Bronchial epithelial cell (primary cell): ENCODE measurements around the gene DDX47. TPM values are rescaled to one million over a fixed set of nuclear protein-coding genes. Genes with fewer than 3 reads are reported as not detected.
A peak's percentile ranks its signal among the peaks of the same experiment; 100 is the strongest.
"Not testable (repeated sequence)": the region's sequence is repeated elsewhere in the genome, so short reads cannot be mapped to it uniquely, and the experiment has no call there.

ENCODE experiments used
- DNase-seq: peaks from one replicate; pipeline ENCODE4 v3.0.0-alpha.2; 2010; ENCODE audit warnings: low read depth
- FAIRE-seq: peaks from 2 replicates; lab custom pipeline; 2011; peaks lifted over from hg19 to GRCh38; lab: Jason Lieb, UNC
- H3K27me3 ChIP-seq: 2 replicates; pipeline ENCODE4 v1.5.1; 2011; ENCODE audit warnings: low read length; ENCODE audit not compliant: control insufficient read depth, insufficient read depth
- H3K36me3 ChIP-seq: 2 replicates; pipeline ENCODE4 v1.5.1; 2011; ENCODE audit warnings: low read length; ENCODE audit not compliant: control insufficient read depth, insufficient read depth
- H3K4me3 ChIP-seq: 2 replicates; pipeline ENCODE4 v1.5.1; 2011; ENCODE audit warnings: mild to moderate bottlenecking, low read depth, low read length, control low read depth
- total RNA-seq: library from RNA; depleted of rRNA; stranded (reverse); fragments of >200 nt; gene quantifications from 2 replicates; pipeline ENCODE4 v1.2.1, GENCODE V29; 2014
- TF ChIP-seq, protein P1 (sequence below): IDR thresholded peaks from 2 replicates; pipeline ENCODE4 v1.5.1; 2011; ENCODE audit warnings: mild to moderate bottlenecking, moderate library complexity, low read length, control low read depth, inconsistent platforms; ENCODE audit not compliant: insufficient read depth, severe bottlenecking

The DDX47 gene
- total RNA-seq, 1 donor from 2014 or later: 56.9 TPM

DNA sequence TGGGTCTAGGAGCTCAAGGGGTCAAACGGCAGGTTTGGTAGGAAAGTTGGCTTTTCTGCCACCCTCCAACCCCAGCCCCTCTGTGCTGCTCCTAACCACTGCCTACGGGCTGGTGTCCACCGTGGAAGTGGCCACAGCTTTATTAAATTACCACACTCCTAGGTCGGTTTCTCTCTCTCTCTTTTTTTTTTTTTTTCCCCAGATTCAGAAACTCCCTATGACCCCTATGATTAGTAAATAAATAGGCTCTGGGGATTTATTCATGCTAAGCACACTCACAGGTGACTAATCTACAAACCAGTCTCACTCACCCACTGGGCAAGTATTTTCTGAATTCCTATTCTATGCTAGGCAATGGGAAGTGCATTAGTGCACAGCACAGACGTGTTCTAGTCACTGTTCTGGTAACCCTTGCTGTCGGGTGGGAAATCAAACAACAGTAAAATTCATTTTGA is 8.7 kb upstream of the DDX47 start:
- TF ChIP-seq, protein P1, sequence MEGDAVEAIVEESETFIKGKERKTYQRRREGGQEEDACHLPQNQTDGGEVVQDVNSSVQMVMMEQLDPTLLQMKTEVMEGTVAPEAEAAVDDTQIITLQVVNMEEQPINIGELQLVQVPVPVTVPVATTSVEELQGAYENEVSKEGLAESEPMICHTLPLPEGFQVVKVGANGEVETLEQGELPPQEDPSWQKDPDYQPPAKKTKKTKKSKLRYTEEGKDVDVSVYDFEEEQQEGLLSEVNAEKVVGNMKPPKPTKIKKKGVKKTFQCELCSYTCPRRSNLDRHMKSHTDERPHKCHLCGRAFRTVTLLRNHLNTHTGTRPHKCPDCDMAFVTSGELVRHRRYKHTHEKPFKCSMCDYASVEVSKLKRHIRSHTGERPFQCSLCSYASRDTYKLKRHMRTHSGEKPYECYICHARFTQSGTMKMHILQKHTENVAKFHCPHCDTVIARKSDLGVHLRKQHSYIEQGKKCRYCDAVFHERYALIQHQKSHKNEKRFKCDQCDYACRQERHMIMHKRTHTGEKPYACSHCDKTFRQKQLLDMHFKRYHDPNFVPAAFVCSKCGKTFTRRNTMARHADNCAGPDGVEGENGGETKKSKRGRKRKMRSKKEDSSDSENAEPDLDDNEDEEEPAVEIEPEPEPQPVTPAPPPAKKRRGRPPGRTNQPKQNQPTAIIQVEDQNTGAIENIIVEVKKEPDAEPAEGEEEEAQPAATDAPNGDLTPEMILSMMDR: no peak
- DNase-seq (peak; percentile 99), FAIRE-seq (no peak)
- Histone ChIP-seq H3K27me3 (no peaks in the 10 kb centered on the region), H3K36me3 (no peaks in the 10 kb centered on the region), H3K4me3 (no peak overlapping the region)

DNA sequence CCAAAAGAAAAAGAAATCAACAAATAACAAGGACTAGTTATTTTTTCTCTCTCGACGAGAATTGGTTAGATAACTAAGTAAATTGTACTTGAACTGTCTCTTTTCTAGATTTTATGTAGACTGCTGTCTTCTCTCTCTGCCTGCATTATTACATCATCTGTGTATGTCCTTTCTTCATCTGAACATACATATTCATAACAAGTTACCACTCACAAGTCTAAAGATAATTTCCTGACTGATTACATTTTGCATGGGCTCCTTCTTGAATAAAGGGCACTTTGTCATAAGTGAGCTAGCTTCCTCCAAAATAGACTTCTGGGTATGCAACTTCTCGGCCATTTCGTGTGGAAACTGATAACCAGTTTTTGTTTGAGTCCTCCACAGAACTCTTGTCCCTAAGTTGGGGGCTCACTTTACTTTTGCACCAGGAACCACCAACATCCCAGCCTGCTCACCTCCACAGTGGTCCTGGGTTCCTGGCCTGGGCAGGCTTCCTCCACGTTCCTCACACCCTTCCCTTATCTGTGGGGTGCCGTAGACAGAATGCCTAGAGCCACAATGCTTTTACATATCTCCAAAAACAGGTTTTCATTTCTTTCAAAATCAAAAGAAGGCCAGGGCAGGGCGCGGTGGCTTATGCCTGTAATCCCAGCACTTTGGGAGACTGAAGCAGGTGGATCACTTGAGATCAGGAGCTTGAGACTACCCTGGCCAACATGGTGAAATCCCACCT is 6.2 kb upstream of the DDX47 start:
- TF ChIP-seq, protein P1: no peak
- DNase-seq: no peak
- FAIRE-seq: no peak

DNA sequence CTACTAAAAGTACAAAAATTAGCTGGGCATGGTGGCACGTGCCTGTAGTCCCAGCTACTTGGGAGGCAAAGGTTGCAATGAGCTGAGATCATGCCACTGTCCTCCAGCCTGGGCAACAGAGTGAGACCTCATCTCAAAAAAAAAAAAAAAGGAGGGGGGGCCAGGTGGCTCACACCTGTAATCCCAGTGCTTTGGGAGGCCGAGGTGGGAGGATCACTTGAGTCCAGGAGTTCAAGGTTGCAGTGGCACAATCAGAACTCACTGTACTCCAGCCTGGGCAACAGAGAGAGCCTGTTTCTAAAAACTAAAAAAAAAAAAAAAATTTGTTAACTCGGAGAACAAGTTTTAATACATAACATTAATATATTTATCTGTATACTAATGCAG is 5.6 kb upstream of the DDX47 start:
- not testable (repeated sequence) for FAIRE-seq, H3K4me3 ChIP-seq, H3K27me3 ChIP-seq, DNase-seq, H3K36me3 ChIP-seq

More for the DNA sequence above, 6.2 kb upstream of the DDX47 start:
- Histone ChIP-seq H3K4me3 (no peak overlapping the region), H3K36me3 (no peaks in the 10 kb centered on the region), H3K27me3 (no peaks in the 10 kb centered on the region)

DNA sequence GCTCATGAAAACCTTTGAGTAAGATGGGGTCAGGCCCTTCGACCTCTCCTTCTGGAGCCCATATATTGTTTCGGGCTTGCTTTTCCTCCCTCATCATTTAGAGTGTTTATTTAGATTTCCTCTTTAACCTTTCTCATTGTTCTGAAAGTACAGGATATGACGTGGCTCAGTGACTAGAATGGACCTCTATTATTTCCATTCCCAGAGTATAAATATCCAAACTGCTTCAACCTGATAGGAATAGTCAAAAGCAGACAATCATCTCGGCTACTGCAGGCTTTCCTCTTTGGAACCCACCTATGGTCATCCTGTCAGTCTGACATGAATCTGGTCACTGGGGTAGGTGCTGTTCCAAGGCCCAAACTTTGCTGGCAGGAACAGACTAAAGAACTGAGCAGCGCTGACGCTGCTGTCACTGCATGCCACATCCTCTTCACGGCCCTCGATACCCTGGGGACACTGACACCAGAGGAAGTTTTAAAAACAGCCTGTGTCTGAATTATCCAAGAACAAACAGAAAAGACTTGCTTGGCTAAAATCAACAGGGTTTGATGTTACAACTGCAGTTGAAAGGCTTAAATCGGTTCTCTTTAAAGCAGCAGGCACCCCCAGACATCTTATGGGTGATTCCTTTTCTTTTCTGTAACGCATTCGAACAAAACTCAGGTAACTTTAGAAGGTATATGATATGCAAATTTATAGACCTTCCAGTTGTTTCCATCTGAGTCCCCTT is 5.0 kb upstream of the DDX47 start:
- no peak for FAIRE-seq
- Histone ChIP-seq H3K36me3 (no peaks in the 10 kb centered on the region), H3K4me3 (no peak overlapping the region), H3K27me3 (no peaks in the 10 kb centered on the region)
- TF ChIP-seq, protein P1: no peak
- DNase-seq: peak; percentile 64

DNA sequence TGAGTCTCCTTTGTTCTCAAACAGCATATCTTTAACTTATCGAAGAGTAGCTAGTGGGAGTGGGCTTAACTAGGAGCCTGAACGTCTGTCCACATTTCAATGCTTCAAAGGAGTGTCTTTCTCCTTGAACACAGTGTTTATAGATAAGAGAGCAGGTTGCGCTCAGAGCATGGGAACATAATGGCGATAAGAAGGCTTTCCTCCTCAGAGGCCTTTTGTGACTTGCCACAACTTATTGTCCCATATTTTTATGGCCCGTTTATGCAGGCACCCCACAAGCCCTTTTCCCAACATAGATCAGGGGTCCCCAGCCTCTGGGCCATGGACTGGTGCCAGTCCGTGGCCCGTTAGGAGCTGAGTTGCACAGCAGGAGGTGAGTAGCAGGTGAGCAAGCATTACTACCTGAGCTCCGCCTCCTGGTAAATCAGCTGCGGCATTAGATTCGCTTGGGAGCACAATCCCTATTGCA is 2.6 kb upstream of the DDX47 start:
- DNase-seq: peak; percentile 30
- H3K27me3 ChIP-seq: no peaks in the 10 kb centered on the region
- TF ChIP-seq, protein P1: no peak
- no peak overlapping the region for H3K4me3 ChIP-seq
- no peak for FAIRE-seq
- peaks cover 1% of the 10 kb centered on the region for H3K36me3 ChIP-seq

DNA sequence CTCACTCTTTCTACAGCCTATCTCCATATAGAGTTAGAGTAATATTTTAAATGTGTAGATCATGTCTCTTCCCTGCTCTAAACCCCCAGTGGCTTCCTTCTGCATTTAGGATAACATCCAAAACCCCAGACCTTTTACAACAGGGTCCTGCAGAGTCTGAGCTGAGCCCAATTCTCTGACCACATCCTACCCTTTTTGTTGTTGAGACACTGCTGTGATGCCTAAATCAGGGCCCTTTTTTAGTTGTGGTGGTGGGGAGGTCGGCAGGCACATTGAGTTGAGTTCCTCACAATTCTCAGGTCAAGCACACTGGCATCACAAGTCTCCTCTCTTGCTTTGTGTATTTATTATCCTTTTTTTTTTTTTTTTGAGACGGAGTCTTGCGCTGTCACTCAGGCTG is 1.8 kb upstream of the DDX47 start:
- DNase-seq: no peak
- TF ChIP-seq, protein P1: no peak
- Histone ChIP-seq H3K27me3 (no peaks in the 10 kb centered on the region), H3K36me3 (peaks cover 1% of the 10 kb centered on the region), H3K4me3 (no peak overlapping the region)
- no peak for FAIRE-seq
